NCI-H524 treated with DMSO at 0.1 percent for 48 hours (cell line): ENCODE measurements around the gene DPY19L1.
"Not testable (repeated sequence)": the region's sequence is repeated elsewhere in the genome, so short reads cannot be mapped to it uniquely, and the experiment has no call there.

Source experiments
- DNase-seq: peaks from one replicate; lab custom pipeline; 2025; lab: John Stamatoyannopoulos, UW

DPY19L1 gene

DNA sequence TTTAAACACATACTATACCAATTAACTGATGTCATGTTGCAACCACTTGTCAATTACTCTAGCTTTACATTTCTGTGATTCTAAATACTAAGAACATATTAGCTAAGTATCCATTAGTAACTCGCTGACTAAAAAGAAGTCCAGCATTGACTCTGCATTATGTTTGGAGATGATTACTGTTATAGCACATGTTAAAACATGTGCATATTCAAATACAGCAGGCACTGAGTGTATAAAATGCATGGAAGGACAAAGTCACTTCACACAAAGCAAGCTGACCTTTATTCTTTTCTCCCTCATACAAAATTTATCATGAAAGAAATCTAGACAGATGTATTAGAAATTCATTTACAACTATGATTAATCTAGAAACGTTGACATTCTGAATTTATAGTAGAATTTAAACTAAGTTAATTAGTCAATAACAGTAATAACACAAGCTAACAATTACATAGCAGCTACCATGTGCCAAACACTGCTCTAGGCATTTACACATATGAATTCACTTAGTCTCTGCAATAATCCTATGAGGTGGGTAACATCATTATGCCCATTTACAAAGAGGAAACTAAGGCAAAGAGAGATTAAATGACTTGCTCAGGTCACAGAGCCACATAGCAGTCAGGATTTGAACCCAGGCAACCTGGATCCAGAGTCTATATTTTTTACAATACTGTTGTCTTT, 48.7 kb downstream of the DPY19L1 start:
- DNase-seq: not testable (repeated sequence)

DNA sequence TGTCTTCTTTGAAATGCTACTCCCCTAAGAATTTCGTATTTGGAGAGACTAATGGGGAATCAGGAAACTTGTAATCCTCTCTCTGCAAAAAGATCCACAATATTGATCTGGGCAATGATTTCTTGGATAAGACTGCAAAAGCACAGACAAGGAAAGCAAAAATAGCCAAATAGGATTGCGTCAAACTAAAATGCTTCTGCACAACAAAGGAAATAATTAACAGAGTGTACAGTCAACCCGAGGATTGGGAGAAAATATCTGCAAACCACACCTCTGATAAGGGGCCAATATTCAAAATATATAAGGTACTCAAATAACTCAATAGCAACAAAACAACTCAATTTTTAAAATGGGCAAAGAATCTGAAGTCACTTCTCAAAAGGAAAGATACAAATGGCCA, 52.1 kb downstream of the DPY19L1 start:
- not testable (repeated sequence) for DNase-seq

DNA sequence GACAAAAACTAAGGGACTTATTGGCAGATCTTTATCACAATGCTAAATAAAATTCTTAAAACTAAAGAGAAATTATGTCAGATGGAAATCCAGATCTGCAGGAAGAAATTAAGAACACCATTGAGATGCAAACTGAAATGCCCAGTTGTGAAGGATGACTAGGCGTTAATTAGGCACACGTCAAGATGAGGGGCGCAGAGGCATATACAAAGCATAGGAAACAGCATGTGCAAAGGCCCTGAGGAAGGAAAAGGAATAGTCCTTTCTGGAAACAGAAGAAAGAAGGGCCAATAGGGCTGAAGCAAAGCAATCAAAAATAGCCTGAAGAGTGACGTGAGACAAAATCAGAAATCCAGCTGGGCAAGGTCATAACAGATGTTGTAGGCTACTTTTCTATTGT, 53.1 kb downstream of the DPY19L1 start:
- not testable (repeated sequence) for DNase-seq

DNA sequence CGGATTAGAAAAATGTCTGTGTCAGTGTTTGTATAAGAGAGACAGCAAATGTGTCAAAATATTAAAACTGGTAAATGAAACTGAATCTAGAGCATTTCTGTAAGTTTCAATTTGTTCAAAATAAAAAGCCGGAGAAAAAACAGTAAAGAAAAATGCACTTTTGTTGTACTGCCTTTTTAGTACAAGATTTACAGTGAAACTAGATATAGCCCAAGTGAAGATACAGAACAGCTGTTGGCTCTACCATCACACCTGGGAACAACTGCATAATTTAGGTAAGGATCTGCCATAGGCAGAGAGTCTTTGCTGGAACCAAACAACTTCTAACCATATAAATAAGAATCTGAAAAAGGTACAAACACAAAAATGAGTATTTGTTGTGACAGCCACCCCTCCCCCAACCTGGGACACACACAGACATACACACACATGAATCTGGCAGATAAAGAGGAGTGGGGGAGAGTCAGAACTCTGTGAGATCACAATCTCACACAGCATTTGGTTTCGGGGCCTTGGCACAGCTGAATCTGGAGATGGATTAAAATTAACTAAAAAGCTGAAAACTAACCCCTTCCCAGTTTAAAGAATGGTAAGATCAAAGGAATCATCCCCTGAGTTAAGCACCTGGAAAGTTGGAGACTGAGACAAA, 54.8 kb downstream of the DPY19L1 start:
- no peak for DNase-seq

DNA sequence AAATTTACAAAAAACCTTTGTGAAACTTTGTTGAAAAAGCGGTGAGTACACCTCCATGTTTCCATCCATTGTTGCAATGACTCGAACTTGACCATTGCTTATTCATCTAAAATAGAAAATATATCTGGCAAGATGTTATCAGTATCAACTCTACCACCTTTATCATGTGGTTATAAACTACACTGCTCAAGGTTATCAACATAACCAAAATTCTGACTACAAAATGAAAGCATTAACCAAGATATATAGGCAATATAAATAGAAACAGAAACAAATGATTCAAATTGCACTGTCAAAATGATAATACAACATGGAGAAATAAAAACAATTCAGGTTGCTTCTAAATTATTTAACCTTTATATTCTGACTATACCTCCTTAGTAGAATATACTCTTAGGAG, 58.2 kb downstream of the DPY19L1 start:
- DNase-seq: not testable (repeated sequence)

DNA sequence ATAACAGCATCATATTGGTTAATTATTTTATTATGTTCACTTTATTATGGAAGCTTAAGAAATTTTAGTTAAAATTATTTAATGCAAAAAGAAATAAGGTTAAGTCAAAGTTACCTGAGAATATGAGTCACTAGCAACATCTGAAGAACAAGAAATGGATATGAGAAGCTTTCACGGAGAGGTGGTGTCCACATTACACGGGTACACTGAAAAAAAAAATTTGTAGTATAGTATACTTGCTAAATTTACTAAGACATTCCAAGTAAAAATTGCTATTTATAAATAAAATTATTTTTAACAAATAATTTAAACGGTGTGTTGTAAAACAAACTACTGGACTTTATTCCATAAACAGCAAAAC, 63.9 kb downstream of the DPY19L1 start:
- no peak for DNase-seq

DNA sequence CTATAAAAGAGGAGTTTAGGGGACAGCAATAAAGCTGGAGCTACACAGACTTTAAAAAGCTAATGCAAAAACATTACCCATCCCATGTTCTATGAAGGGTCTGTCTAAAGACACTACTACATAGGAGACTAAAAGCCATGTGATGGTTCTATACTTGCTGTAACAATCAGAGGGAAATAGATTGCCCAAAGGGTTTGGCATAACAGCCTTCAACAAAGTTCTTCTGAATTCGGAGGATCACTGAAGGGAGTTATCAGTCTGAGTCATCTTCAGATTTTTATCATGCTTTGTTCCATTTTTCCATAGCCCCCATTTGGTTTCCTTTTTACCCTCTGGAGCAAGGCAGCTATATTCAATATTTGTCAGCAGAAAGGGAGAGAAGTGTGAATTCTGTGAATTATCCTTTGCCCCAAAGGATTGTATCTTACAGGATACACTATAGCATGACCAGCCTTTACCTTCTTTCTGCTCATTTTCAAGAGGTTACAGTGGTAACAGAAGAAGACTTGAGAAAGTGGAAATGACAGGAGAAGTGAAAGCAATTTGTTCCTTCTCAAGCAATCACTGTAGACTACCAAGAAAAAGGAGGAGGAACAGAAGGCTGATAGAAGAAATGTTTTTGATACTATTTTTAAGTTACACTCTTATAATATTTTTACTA, 64.4 kb downstream of the DPY19L1 start:
- not testable (repeated sequence) for DNase-seq

DNA sequence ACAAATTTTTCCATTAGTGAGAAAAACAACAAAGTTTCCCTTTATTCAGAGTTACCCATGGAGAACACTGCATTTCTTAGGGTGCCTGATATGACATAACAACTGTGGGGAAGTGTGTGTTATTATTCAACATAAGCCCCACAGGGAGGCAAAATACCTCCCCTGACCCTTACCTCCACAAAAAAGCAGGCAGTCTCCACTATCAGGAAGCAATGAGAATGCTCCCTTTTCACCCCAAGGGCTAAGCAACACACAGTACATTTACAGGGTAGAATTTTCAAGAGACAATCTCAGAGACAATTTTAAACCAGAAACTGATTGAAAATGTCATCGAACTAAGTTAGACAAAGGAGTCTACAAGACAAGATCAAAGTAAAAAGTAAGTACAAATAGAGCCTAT, 69.5 kb downstream of the DPY19L1 start:
- DNase-seq: not testable (repeated sequence)

DNA sequence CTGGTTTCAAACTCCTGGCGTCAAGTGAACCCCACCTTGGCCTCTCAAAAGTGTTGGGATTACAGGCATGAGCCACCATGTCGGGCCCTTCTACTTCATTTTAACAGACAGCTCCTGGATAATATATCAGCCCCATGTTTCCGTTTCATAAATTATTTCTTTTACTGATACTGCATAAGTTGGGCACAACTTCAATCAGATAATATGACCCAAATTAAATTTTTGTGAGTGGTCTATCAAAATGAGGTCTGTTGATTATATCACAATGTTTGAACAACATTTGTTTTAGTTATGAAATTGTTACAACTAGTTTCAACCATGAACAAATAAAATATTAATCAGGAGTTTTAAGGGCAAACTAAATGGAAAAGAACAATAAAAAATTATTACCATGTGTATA, 70.8 kb downstream of the DPY19L1 start:
- not testable (repeated sequence) for DNase-seq

DNA sequence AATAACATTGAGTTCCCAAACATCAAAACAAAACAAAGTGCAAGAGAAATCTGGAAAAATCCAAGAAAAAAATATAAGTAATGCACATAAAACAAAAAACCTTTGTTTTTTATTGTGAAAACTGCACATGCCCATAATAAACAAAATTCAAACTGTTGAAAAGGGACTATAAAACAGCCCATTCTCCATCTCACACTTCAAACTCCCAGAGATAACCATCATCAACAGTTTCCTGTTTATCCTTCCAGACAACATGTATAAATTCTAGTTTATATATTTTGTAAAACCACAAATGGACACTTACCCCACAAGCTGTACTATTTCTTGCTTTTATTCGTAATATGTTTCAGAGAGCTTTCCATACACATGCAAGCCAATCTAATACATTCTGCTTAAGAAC, 79.3 kb downstream of the DPY19L1 start:
- DNase-seq: no peak

DNA sequence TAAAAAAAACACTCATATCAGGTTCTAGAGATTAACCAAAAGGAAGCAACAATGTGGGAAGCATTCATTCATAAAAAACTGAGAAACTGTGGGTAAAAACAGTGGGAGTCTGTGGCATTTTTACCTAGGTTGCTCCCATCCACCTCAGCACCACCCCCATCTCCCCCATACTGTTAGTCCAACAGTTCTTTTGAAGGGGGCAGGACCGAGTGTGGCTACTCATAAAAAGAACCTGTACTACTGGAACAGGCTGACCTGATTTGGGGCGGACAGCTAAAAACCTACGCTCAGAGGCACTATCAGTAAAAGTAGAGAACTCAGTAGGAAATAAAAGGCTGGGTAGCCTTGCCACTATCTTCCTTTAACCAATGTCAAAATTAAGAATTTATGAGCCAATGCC, 84.5 kb downstream of the DPY19L1 start:
- no peak for DNase-seq

DNA sequence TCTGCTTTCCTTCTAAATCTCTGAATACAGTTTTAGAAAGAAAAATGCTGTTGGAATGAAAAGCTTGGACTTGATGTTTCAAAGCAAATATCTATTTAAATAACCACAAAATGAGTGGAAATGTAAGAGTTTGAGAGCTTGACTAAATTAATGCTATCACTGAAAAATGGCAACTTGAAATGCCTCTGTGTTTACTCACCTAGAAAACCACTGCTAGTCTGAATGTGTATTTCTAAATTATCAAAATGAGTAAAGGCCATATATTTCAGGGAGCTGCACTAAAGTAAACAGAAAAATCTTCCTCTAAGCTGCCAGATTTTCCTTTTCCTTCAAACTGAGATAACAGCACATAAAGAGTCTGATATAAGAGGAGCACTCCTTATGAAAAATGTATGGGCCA, 87.9 kb downstream of the DPY19L1 start:
- DNase-seq: no peak

DNA sequence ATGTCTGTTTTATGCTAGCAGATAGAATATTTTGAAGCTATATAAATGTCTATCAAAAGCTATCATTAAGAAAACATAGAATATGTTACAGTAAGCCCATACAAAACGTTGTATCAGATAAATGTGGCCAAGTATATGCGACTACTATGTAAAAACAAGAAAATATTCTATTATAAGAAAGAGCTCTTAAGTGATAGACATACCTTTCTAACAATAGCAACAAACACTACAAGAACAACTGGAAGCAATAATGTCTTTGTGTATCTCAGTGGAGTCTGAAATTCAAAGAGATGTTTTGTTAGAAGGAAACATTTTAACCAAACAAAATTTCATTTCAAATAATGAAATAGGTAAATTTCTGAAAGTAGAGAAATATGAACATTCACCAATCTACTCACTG, 89.9 kb downstream of the DPY19L1 start:
- DNase-seq: not testable (repeated sequence)

DNA sequence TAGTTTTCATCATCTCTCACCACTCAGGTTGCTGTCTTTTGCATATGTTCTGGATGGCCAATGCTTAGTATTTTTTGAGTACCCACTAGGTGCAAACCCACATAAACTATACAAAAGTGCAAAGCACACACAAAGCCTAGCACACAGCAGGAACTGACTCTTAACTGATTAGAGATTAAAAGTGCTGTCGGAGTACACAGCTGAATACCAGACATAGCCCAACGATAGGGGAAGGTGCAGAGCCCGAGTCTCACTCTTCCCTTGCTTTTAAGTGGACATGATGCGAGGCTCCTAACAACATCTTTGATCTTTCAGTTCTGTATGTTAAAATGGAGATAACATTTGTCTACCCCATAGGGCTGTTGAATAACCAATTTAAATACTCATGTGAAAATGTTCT, 90.8 kb downstream of the DPY19L1 start:
- DNase-seq: no peak

DNA sequence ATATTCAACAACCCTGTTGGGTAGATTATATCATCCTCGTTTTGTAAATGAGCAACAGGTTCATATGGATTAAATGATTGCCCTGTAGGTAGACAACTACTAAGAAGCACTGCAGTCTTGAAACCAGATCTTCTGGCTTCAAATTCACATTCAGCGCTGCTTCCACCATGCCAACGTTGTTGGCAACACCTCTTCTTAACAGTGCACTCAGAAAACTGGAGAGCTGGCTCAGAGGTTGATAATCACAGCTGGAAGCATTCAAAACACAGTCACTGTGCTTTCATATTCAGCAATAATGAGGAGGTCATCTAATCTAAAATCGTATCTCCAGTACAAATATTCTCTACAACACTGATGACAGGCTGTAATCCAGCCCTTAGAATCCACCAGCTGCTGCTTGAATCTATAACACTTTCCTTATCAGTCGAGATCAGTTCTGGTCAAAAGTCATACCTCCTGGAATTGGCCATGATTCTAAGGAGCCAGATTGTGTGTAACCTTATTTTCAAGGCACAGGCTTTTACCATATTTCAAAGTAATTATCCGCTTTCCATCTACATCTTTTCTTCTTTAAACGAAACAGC, 91.3 kb downstream of the DPY19L1 start:
- DNase-seq: not testable (repeated sequence)

DNA sequence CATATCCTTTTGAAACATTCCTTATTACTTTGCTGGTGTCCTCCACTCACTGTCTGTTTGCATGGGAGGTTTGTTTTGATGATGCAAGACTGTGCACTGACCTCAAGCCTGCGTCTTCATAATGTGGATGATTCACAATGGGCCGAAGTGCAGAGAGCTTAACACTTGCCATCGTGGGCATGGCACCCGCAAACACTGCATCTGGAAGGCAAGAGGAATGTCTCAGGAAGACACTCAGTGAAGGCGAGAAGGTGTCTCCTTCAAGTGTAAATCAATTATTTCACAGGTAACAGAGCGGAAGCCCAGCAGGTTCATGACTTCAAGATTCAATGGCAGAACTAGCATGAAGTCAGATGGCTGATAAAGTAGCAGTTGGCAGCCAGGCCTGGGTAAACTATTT, 98.1 kb downstream of the DPY19L1 start:
- DNase-seq: no peak

DNA sequence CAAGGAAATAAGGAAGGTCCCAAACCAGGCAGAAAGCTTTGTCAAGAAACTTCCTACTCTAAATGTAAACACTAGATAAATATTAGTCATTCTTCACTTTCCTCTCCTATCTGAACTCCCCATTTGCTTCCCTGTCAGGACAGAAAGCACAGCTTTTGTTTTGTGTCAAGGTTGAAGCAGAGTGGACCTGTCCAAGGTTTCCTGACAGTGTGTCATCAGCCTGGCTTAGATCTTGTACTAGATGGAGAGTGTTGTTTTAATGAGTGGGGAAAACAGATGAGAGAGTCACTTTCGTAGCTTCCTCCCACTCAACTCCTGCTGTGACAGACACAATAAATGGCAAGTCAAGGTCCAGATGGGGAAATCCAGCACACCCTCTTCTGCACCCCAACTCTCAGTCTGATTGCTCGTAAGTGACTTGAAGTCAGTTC, 101.5 kb downstream of the DPY19L1 start:
- DNase-seq: not testable (repeated sequence)

DNA sequence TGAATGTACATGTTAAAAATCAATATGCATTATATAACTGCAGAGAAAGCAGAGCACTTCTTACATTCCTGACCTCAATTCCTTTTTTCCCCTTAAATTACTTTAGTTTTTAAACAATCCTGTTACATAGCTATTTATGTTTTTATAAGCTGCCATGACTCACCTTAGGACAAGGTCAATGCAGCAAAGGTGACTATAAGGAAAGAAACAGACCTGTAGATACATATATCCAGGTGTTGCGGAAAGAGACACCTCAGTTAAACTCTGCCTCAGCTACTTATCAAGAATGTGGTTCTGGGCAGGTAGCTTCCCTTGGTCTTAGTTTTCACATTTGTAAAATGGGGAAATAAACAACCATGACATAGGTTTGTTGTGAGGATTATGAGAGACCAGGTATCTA, 105.5 kb downstream of the DPY19L1 start:
- no peak for DNase-seq

DNA sequence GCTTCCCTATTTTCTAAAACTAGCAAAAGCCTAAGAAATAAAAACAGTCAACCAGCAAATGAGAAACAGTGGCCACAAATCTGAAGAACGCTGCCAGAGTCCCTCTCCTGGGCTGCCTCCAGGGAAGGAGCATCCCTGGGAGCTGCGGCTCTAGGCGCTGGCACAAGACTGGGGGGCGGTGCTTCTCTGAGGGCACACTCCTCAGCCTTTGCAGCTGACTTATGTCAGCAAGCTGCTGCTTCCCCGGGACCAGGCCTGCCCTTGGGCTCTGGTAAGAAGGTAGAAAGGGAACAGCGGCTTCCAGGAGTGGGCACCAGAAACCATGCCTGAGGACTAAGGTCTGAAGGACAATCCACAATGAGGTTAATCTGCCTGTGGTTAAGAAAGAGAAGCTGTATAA, 107.5 kb downstream of the DPY19L1 start:
- DNase-seq: not testable (repeated sequence)

DNA sequence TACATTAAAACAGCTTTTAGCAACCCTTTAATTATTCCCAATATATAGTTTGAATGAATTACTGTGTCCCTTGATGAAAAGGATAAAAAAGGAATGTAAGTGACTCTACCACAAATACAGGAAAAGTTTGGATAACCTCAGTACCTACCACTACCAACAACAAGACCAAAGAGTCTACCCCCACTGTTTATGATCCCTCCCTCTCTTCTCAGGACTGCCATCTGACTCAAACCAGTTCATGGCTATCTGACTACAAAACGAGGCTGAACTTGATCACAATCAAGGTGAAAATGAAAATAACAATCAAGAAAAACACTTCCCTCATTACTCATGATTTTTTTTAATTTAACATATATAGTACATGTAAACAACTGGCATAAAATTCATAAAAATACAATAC, 108.7 kb downstream of the DPY19L1 start:
- no peak for DNase-seq

DNA sequence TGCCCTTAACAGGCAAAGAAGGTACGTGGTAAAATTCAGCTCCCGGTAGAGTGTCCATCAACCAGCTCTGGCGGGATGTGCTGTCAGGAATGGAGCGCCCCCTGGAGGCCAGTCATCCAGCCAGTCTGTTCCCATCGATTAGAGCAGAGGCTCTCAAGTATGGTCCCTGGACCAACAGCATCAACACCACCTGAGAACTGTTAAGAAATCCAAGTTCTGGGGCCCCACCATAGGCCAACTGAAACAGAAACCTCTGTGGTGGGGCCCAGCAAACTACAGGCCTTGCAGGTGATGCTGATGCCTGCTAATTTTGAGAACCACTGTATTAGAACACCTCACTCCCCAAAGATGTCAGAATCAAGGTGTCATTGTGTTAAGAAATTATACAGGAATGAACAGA, 109.2 kb downstream of the DPY19L1 start:
- no peak for DNase-seq

DNA sequence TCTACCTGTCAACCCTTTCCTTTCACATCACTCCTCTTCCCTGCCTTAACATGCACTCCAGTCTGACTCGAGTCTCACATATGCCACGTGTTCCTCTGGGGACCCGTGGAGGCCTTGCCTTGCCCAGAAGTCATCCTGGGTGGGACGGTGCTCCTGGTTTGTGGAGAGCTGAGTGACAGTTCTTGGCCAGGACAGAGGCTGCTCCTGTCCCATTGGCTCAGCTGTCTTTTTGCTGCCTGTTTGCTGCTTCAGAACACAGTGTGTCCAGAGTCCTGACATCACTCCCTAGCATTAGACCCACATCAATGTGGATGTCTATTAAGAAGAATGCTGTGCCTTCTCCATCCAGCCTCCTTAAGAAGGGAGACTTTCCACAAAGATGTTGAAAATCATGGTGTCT, 116.8 kb downstream of the DPY19L1 start:
- DNase-seq: not testable (repeated sequence)

DNA sequence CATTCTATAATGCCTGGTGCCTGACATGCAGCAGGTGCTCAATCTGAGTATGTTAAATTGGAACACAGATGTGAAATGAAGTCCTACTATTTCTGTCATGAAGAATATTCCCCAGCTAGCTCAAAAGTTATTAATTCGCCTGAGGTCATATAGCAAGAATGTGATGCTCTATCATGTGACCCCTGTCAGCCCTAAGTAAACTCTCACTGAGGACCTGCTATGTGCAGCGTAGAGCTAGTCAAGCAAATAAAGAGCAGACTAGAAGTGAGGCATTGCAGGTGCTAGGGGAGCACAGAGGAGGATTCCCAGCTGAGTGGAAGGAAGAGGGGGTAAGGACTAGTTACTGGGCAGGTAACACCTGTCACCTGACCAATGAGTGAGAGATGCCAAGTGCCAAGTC, 118.2 kb downstream of the DPY19L1 start:
- not testable (repeated sequence) for DNase-seq
